Thyroid gland (tissue), 4 donors: ENCODE measurements around the gene SH2D3C.

Experiments
- CTCF ChIP-seq, 6 experiments: fragments of 200-600 bp in 3 of 6; fragments of 450-650 bp in 3 of 6; sonication (generic) in 3 of 6; IDR thresholded peaks; one replicate each; pipeline ENCODE4 v1.5.1; 2016 to 2019; ENCODE audit warnings: antibody characterized with exemption in 6 of 6, mild to moderate bottlenecking in 2 of 6, inconsistent platforms in 1 of 6, moderate library complexity in 1 of 6
- POLR2A ChIP-seq, 2 donors: fragments of 450-650 bp; IDR thresholded peaks; one replicate each; pipeline ENCODE4 v1.6.1; 2017; ENCODE audit warnings: antibody characterized with exemption in 2 of 2, mild to moderate bottlenecking in 2 of 2, moderate library complexity in 1 of 2

- TF ChIP-seq CTCF (IDR thresholded peaks at IDR 0.05) (no peak), POLR2A (IDR thresholded peaks at IDR 0.05) (no peak)
Measured at GRCh38 chr9:127791085-127791484, 12.6 kb upstream of the SH2D3C start.
